GM10266 (cell line): Measurements from ENCODE around the gene IFITM10.

Source experiments
- DNase-seq: peaks from one replicate; pipeline ENCODE4 v3.0.0; 2012; ENCODE audit errors: extremely low spot score
- TF ChIP-seq, protein P1 (sequence below): IDR thresholded peaks from 2 replicates; pipeline ENCODE4 v1.5.1; 2012; ENCODE audit warnings: mild to moderate bottlenecking, low read depth; ENCODE audit not compliant: control insufficient read depth, insufficient read depth; ENCODE audit errors: missing control alignments

IFITM10 gene

DNA sequence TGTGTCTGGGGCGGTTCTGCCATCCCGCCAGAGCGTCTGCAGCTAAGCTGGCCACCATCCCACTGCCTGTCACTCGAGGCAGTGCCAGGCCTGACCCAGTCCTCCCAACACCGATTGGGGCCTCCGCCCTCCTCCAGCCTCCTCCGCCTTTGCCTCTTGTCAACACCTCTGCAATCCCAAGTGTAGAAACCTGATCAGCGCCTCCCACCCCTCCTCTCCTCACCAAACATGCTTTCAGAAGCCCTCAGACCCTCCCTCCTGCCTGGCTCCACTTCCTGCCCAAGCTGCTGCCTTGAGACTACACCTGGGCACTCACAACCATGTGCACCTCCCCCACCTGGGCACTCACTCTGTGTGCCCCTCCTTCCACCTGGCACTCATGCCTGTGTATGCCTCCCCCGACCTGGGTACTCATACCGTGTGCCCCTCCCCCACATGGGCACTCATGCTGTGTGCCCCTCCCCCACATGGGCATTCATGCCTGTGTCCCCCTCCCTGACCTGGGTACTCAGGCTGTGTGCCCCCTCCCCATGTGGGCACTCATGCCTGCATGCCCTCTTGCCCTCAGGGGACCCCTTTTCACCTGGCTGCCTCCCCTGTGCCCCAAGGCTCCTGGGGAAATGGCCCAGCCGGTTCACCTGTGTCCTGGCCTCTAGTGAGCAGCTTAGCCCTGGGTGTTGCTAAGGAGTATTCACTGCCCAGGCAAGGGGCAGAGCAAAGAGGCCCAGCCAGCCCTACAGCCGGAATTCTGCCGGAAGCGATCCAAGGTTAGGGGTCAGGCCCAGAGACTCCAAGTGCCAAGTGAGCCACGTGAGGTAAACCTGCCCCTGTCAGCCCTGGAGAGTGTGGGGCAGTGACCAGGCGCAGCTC, 5.5 kb upstream of the IFITM10 start:
- DNase-seq: no peak
- TF ChIP-seq, protein P1, sequence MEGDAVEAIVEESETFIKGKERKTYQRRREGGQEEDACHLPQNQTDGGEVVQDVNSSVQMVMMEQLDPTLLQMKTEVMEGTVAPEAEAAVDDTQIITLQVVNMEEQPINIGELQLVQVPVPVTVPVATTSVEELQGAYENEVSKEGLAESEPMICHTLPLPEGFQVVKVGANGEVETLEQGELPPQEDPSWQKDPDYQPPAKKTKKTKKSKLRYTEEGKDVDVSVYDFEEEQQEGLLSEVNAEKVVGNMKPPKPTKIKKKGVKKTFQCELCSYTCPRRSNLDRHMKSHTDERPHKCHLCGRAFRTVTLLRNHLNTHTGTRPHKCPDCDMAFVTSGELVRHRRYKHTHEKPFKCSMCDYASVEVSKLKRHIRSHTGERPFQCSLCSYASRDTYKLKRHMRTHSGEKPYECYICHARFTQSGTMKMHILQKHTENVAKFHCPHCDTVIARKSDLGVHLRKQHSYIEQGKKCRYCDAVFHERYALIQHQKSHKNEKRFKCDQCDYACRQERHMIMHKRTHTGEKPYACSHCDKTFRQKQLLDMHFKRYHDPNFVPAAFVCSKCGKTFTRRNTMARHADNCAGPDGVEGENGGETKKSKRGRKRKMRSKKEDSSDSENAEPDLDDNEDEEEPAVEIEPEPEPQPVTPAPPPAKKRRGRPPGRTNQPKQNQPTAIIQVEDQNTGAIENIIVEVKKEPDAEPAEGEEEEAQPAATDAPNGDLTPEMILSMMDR: no peak

DNA sequence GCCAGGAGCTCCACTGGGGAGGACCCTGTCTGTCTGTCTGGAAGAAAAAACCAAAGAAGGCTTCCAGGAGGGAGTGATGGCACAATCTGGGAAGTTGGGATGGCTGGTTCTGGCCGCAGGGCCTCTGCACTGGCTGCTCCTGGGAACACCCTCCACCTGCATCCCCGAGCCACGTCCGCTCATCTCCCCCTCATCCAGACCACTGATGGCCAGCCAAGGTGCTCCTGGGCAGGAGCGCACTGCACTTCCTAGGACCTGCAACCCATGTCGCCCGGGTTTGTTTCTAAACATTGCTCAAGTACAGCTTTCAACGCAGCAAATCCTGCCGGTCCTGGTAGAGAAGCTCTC, 4.9 kb upstream of the IFITM10 start:
- no peak for DNase-seq

DNA sequence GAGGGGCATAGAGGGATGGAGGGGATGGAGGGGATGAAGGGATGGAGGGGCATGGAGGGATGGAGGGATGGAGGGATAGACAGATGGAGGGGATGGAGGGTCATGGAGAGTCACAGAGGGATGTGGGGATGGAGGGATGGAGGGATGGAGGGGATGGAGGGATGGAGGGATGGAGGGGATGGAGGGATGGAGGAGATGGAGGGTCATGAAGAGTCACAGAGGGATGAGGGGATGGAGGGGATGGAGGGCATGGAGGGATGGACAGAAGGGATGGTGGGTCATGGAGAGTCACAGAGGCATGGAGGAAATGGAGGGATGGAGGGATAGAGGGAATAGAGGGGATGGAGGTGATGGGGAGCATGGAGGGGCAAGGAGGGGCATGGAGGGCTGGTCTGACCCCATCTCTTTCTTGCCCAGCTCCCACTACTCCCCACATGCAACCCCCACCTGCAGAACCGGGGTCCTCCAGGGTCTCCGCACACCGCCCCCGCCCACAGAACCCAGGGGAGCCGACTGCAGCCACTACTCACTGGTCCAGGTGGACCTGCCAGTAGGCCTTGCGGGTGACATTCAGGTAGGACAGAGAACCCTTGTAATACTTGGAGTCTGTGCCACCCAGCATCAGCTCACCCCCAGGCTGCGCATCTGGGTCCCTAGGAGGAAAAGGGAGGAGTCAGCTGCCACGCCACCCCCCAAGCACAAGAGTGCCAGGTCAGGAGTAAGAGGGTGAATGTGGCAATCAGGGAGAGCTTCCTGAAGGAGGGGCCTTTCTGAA, 4.2 kb upstream of the IFITM10 start:
- TF ChIP-seq, protein P1: no peak
- DNase-seq: no peak

More for the DNA sequence above, 4.9 kb upstream of the IFITM10 start:
- TF ChIP-seq, protein P1: no peak

DNA sequence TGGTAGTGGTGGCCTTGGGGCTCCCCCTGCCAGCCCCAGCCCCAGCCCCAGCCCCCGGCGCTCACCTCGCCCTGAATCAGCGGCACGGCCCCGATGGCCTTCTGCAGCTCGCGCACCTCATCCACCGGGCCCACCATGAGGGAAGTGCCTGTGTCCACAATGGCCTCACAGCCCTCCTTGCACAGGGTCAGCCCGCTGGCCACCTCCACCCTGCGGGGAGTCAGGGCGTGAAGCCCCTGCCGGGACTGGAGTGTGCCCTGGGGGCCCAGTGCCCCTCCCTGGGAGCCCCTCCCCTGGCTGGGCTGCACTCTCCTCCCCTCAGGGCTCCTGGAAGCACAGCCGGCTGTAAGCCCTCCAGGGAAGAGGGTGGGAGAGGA, 3.5 kb upstream of the IFITM10 start:
- no peak for DNase-seq
- TF ChIP-seq, protein P1: no peak

DNA sequence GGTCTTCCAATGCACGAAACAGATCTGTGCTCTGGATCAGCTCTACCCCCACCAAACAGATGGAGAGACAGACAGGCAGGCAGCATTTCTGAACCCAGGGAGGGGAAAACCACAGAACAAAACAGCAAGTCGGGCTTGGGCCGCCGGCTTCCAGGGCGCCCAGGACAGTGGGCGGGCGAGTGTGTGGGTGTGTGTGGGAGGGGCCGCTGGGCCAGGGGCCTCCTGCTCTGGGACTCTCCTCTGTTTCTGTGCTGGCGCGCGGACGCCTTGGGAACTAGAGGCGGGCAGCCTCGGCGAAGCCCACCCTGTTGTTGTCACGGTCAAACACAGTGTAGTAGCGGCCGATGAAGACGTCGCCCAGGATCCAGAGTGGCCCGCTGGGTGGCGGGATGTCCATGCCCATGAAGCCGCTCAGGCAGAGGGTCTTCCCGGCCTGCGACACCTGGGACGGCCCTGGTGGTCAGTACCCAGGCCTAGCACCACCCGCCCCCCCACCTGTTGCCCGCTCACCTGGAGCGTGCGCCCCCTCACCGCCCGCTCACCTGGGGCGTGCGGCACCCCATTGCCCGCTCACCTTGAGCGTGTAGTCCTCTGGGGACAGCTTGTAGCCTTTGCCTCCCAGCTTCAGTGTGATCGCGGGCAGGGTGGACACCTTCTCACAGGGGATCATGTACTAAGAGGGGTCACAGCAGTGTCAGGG, 3.0 kb upstream of the IFITM10 start:
- DNase-seq: no peak

DNA sequence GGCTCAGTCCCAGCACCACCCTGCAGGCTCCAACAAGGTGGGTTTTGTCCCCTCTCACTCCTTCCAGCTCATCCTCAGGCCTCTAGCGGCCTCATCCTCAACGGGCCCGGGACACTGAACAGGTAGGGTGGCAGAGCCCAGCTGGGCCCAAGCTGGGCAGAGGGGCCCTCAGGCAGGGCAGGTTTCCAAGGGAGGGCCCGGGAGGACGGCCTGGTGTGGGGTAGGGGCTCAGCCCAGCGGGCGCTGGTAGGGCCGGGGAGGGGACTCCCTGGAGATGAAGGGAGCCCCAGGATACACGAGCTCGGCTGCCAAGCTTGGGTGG, 2.5 kb upstream of the IFITM10 start:
- no peak for DNase-seq
- TF ChIP-seq, protein P1: no peak

More for the DNA sequence above, 3.0 kb upstream of the IFITM10 start:
- TF ChIP-seq, protein P1: no peak
